SU-DHL-6 (cell line): Measurements from ENCODE around the gene DTWD1.

Experiments used
- H2AFZ ChIP-seq: fragments of 200-600 bp; sonication (generic); 2 replicates; pipeline ENCODE4 v1.6.1; 2014; ENCODE audit warnings: low read depth, mild to moderate bottlenecking, moderate library complexity, mixed read lengths, antibody characterized with exemption, low read length; ENCODE audit not compliant: severe bottlenecking
- H3F3A ChIP-seq: fragments of 200-600 bp; shearing (Covaris generic); 2 replicates; pipeline ENCODE4 v1.6.0; 2016; ENCODE audit warnings: antibody characterized with exemption, mild to moderate bottlenecking; ENCODE audit not compliant: insufficient read depth
- H3K27ac ChIP-seq: fragments of 200-600 bp; sonication (generic); 2 replicates; pipeline ENCODE4 v1.5.1; 2016; ENCODE audit warnings: low read depth, mild to moderate bottlenecking, low read length, moderate library complexity, mixed read lengths
- H3K27me3 ChIP-seq: fragments of 200-600 bp; sonication (generic), shearing (Covaris generic); 2 replicates; pipeline ENCODE4 v1.6.0; 2014; ENCODE audit warnings: mild to moderate bottlenecking, low read length
- H3K36me3 ChIP-seq: fragments of 200-600 bp; sonication (generic); 2 replicates; pipeline ENCODE4 v1.6.1; 2014; ENCODE audit warnings: mild to moderate bottlenecking, low read length, mixed read lengths
- H3K4me2 ChIP-seq: fragments of 300-600, 200-600 bp; shearing (Covaris generic), sonication (generic); 2 replicates; pipeline ENCODE4 v1.6.0; 2014; ENCODE audit warnings: low read length, low read depth, mild to moderate bottlenecking; ENCODE audit not compliant: poor library complexity, severe bottlenecking
- H3K4me3 ChIP-seq: fragments of 200-600 bp; sonication (generic); 2 replicates; pipeline ENCODE4 v1.5.1; 2014; ENCODE audit warnings: antibody characterized with exemption, low read length, mild to moderate bottlenecking, mixed read lengths; ENCODE audit not compliant: insufficient read depth, poor library complexity, severe bottlenecking
- H3K79me2 ChIP-seq: fragments of 200-600 bp; sonication (generic); 2 replicates; pipeline ENCODE4 v1.6.1; 2014; ENCODE audit warnings: mild to moderate bottlenecking, low read length, moderate library complexity; ENCODE audit not compliant: insufficient read depth
- H3K9ac ChIP-seq: fragments of 200-600 bp; sonication (generic); 2 replicates; pipeline ENCODE4 v1.7.0; 2014; ENCODE audit warnings: mild to moderate bottlenecking, low read length
- H3K9me2 ChIP-seq: fragments of 200-600 bp; sonication (generic); replicated peaks from 2 replicates; pipeline ENCODE4 v1.6.1; 2014; ENCODE audit warnings: low read length; ENCODE audit not compliant: insufficient read depth
- H3K9me3 ChIP-seq: fragments of 200-600 bp; sonication (generic); 2 replicates; pipeline ENCODE4 v1.6.1; 2014; ENCODE audit warnings: low read length, mixed read lengths; ENCODE audit not compliant: insufficient read depth
- H4K20me1 ChIP-seq: fragments of 200-600 bp; sonication (generic); 2 replicates; pipeline ENCODE4 v1.6.1; 2014; ENCODE audit warnings: low read depth, mild to moderate bottlenecking, antibody characterized with exemption, low read length, moderate library complexity, mixed read lengths
- EZH2phosphoT487 ChIP-seq: fragments of 200-600 bp; sonication (generic), shearing (Covaris generic); conservative IDR thresholded peaks from 2 replicates; pipeline ENCODE4 v1.6.1; 2018; ENCODE audit warnings: mild to moderate bottlenecking, antibody characterized with exemption, low read length, moderate library complexity, mixed read lengths
- TF ChIP-seq, protein P1 (sequence below): fragments of 200-600 bp; sonication (generic); IDR thresholded peaks from one replicate; pipeline ENCODE4 v1.5.1; 2017; ENCODE audit warnings: antibody characterized with exemption, mild to moderate bottlenecking, low read length, moderate library complexity; ENCODE audit not compliant: insufficient read depth, poor library complexity, severe bottlenecking

The DTWD1 gene

DNA sequence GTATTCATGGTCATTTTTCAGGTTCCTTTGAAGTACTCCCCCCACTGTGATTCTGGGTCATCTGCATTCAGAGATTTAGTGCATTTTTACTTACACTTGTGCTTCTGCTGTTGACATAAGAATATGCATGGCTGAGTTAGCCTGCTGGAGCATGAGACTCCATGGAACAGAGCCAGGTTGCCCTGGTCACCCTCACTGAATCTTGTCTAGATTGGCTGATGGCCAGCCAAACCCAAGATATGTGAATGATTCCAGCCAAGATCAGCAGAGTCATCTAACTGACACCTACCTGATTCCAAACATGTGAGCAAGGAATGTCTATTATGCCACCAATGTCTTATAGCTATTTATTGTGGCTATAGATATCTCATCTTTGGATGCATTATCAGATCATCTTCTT, 25.1 kb downstream of the DTWD1 start:
- Histone ChIP-seq H3K4me3 (no peak overlapping the region), H3K27ac (no peak overlapping the region), H3K9me3 (no peaks in the 10 kb centered on the region), H3K9me2 (no peaks in the 10 kb centered on the region), H3K36me3 (peaks cover 4% of the 10 kb centered on the region; the same call in 1 of the 2 replicates), H3K9ac (no peak overlapping the region), H3K4me2 (no peak overlapping the region), H3K79me2 (no peaks in the 10 kb centered on the region), H3F3A (no peaks in the 10 kb centered on the region), H2AFZ (no peak overlapping the region), H4K20me1 (no peaks in the 10 kb centered on the region; the same call in 1 of the 2 replicates), H3K27me3 (no peaks in the 10 kb centered on the region)
- no peak for TF ChIP-seq EZH2phosphoT487
- TF ChIP-seq, protein P1, sequence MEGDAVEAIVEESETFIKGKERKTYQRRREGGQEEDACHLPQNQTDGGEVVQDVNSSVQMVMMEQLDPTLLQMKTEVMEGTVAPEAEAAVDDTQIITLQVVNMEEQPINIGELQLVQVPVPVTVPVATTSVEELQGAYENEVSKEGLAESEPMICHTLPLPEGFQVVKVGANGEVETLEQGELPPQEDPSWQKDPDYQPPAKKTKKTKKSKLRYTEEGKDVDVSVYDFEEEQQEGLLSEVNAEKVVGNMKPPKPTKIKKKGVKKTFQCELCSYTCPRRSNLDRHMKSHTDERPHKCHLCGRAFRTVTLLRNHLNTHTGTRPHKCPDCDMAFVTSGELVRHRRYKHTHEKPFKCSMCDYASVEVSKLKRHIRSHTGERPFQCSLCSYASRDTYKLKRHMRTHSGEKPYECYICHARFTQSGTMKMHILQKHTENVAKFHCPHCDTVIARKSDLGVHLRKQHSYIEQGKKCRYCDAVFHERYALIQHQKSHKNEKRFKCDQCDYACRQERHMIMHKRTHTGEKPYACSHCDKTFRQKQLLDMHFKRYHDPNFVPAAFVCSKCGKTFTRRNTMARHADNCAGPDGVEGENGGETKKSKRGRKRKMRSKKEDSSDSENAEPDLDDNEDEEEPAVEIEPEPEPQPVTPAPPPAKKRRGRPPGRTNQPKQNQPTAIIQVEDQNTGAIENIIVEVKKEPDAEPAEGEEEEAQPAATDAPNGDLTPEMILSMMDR = no peak

DNA sequence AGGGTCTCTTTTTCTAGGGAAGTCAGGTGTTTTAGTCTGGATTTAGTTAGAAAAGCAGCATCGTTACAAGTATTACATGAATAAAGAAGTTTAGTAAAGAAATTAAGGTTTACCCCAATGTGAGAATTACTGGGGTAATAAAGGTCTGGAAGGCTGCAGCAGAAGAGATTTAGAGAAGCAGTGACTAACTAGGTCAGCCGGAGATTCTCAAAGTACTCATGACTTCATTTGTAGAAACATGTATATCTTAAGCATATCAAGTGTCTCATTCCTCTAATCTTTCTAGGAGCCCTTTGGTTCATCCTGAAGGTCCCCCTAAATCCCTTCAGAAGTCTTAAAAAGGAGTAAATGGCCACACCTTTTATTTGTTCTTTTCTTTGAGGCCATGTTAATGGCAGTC, 26.0 kb downstream of the DTWD1 start:
- no peaks in the 10 kb centered on the region for H3K79me2 ChIP-seq
- H3K27me3 ChIP-seq = no peaks in the 10 kb centered on the region
- H3K4me3 ChIP-seq = no peak overlapping the region
- H3K27ac ChIP-seq = no peak overlapping the region
- no peaks in the 10 kb centered on the region for H4K20me1 ChIP-seq
- H3K9ac ChIP-seq = no peak overlapping the region
- no peak overlapping the region for H2AFZ ChIP-seq
- TF ChIP-seq, protein P1 = no peak
- TF ChIP-seq EZH2phosphoT487 = no peak
- no peaks in the 10 kb centered on the region for H3F3A ChIP-seq
- H3K9me2 ChIP-seq = no peaks in the 10 kb centered on the region
- no peak overlapping the region for H3K4me2 ChIP-seq
- no peaks in the 10 kb centered on the region for H3K36me3 ChIP-seq
- H3K9me3 ChIP-seq = no peaks in the 10 kb centered on the region

DNA sequence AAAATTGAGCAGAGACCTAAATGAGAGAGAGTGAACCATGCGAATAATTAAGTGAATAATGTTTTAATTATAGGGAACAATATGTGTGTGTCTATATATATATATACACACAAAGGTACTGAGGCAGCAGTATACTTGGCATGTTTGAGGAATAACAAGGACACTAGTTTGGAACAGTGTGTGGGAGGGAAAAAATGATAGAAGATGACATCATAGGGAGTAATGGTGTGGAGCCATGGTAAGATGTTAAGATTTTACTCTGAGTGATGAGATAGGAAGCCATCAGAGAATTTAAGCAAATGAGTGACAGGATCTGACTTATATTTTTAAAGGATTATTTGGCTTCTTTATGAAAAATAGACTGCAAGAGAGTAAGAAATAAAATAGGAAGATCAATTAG, 29.1 kb downstream of the DTWD1 start:
- H4K20me1 ChIP-seq = no peaks in the 10 kb centered on the region
- no peak overlapping the region for H3K4me2 ChIP-seq
- H3K9me3 ChIP-seq = 0 out of 2 replicates have a peak, but pooled peaks cover 4% of the 10 kb centered on the region
- no peaks in the 10 kb centered on the region for H3K36me3 ChIP-seq
- 0 out of 2 replicates have a peak, but pooled peaks cover 1% of the 10 kb centered on the region for H3K27me3 ChIP-seq
- no peak overlapping the region for H3K9ac ChIP-seq
- TF ChIP-seq, protein P1 = no peak
- no peak for TF ChIP-seq EZH2phosphoT487
- no peak overlapping the region for H2AFZ ChIP-seq
- no peak overlapping the region for H3K27ac ChIP-seq
- H3F3A ChIP-seq = no peaks in the 10 kb centered on the region
- H3K4me3 ChIP-seq = no peak overlapping the region
- H3K79me2 ChIP-seq = no peaks in the 10 kb centered on the region
- no peaks in the 10 kb centered on the region for H3K9me2 ChIP-seq
